IPS DF 6.9 (cell line): ENCODE results near the gene NCR3LG1.
"Not testable (repeated sequence)": the region's sequence is repeated elsewhere in the genome, so short reads cannot be mapped to it uniquely, and the experiment has no call there.

ENCODE experiments used
- DNase-seq: peaks from one replicate; pipeline ENCODE4 v3.0.0-alpha.2; 2013; ENCODE audit warnings: low read depth, low spot score
- H3K27ac ChIP-seq: one replicate; pipeline ENCODE4 v1.5.1; 2013; ENCODE audit warnings: low read length, control low read depth
- H3K27me3 ChIP-seq: 2 replicates; pipeline ENCODE4 v1.6.1; 2013; ENCODE audit warnings: mild to moderate bottlenecking, low read length; ENCODE audit not compliant: control insufficient read depth, insufficient read depth
- H3K36me3 ChIP-seq: 2 replicates; pipeline ENCODE4 v1.6.1; 2013; ENCODE audit warnings: low read length; ENCODE audit not compliant: control insufficient read depth, insufficient read depth
- H3K4me1 ChIP-seq: 2 replicates; pipeline ENCODE4 v1.6.1; 2013; ENCODE audit warnings: low read length; ENCODE audit not compliant: control insufficient read depth, insufficient read depth
- H3K4me3 ChIP-seq: 2 replicates; pipeline ENCODE4 v1.5.1; 2013; ENCODE audit warnings: mild to moderate bottlenecking, low read length
- H3K9me3 ChIP-seq: 2 replicates; pipeline ENCODE4 v1.6.1; 2013; ENCODE audit warnings: low read length, inconsistent platforms; ENCODE audit not compliant: control insufficient read depth, insufficient read depth
- WGBS: extraction: QIAGEN DNeasy Blood & Tissue Kit; methylation state at CpG from one replicate; pipeline ENCODE4 v1.1.7; 2013; ENCODE audit warnings: mixed read lengths, missing lambda C conversion rate; ENCODE audit not compliant: insufficient read length, insufficient coverage; 5-methylcytosine and 5-hydroxymethylcytosine counted together

The NCR3LG1 gene

GRCh38 chr11:17426233-17426632 is 74.6 kb downstream of the NCR3LG1 start:
- not testable (repeated sequence) for H3K27me3 ChIP-seq, H3K36me3 ChIP-seq

More at GRCh38 chr11:17426233-17426632, 74.6 kb downstream of the NCR3LG1 start:
- H3K4me3 ChIP-seq, H3K27ac ChIP-seq, H3K9me3 ChIP-seq, H3K4me1 ChIP-seq, DNase-seq: not testable (repeated sequence)
- no CpG with 5 or more reads among the region's 5 CpGs for WGBS
